HL-60 (cell line): Measurements from ENCODE around the gene NHSL2.

Source experiments
- GABPA ChIP-seq: IDR thresholded peaks from 2 replicates; pipeline ENCODE4 v1.6.1; 2012; ENCODE audit warnings: low read depth
- POLR2AphosphoS5 ChIP-seq: IDR thresholded peaks from 2 replicates; pipeline ENCODE4 v1.6.1; 2012; ENCODE audit warnings: low read depth
- SPI1 ChIP-seq: IDR thresholded peaks from 2 replicates; pipeline ENCODE4 v1.6.1; 2012; ENCODE audit warnings: low read depth, mild to moderate bottlenecking, borderline replicate concordance
- TF ChIP-seq, protein P1 (sequence below): IDR thresholded peaks from one replicate; pipeline ENCODE4 v1.5.1; 2011; ENCODE audit warnings: low read length, control low read depth, inconsistent platforms; ENCODE audit not compliant: insufficient read depth
- TF ChIP-seq, protein P2 (sequence below): IDR thresholded peaks from 2 replicates; pipeline ENCODE4 v1.6.1; 2012; ENCODE audit warnings: low read depth; ENCODE audit not compliant: insufficient replicate concordance

DNA sequence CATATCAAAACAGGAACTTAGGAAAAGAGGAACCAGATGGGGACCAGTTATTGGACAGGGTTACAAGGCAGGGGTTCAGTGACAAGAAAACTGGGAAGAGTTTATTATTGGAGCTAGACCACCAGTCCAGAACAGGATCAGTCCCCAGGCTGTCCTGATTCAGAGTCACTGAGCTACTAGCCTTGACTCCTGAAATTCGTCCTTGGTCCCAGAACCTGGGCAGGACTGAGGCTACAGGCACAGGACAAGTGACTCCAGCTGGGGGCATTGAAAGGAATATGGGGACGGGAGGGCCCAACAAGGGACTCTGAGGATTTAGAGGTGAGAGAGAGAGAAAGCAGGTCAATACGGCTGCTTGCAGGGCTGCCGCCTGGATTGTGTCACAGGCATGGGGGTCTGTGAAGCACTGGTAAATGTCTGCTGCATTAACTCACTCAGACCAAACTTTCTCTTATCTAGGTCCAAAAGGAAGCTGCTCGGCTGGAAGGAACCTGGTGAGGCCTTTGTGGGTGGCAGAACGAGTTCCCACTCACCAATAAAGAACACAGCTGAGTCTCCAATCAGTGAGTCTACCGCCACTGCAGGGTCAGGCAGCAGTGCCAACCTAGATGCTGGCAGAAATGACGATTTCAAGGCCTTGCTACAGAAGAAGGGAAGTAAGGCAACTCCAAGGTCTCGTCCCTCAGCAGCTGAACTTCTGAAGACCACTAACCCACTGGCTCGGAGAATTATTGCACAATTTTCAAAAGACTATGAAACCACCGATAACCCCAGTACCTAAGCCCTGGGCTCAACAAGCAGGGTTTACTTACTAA is 232.4 kb downstream of the NHSL2 start:
- TF ChIP-seq, protein P1, sequence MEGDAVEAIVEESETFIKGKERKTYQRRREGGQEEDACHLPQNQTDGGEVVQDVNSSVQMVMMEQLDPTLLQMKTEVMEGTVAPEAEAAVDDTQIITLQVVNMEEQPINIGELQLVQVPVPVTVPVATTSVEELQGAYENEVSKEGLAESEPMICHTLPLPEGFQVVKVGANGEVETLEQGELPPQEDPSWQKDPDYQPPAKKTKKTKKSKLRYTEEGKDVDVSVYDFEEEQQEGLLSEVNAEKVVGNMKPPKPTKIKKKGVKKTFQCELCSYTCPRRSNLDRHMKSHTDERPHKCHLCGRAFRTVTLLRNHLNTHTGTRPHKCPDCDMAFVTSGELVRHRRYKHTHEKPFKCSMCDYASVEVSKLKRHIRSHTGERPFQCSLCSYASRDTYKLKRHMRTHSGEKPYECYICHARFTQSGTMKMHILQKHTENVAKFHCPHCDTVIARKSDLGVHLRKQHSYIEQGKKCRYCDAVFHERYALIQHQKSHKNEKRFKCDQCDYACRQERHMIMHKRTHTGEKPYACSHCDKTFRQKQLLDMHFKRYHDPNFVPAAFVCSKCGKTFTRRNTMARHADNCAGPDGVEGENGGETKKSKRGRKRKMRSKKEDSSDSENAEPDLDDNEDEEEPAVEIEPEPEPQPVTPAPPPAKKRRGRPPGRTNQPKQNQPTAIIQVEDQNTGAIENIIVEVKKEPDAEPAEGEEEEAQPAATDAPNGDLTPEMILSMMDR, result no peak
- TF ChIP-seq POLR2AphosphoS5, result no peak
- TF ChIP-seq, protein P2, sequence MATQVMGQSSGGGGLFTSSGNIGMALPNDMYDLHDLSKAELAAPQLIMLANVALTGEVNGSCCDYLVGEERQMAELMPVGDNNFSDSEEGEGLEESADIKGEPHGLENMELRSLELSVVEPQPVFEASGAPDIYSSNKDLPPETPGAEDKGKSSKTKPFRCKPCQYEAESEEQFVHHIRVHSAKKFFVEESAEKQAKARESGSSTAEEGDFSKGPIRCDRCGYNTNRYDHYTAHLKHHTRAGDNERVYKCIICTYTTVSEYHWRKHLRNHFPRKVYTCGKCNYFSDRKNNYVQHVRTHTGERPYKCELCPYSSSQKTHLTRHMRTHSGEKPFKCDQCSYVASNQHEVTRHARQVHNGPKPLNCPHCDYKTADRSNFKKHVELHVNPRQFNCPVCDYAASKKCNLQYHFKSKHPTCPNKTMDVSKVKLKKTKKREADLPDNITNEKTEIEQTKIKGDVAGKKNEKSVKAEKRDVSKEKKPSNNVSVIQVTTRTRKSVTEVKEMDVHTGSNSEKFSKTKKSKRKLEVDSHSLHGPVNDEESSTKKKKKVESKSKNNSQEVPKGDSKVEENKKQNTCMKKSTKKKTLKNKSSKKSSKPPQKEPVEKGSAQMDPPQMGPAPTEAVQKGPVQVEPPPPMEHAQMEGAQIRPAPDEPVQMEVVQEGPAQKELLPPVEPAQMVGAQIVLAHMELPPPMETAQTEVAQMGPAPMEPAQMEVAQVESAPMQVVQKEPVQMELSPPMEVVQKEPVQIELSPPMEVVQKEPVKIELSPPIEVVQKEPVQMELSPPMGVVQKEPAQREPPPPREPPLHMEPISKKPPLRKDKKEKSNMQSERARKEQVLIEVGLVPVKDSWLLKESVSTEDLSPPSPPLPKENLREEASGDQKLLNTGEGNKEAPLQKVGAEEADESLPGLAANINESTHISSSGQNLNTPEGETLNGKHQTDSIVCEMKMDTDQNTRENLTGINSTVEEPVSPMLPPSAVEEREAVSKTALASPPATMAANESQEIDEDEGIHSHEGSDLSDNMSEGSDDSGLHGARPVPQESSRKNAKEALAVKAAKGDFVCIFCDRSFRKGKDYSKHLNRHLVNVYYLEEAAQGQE, result no peak
- TF ChIP-seq GABPA, result no peak
- TF ChIP-seq SPI1, result no peak
